WTC11 (cell line): ENCODE data around the gene RSBN1L. TPM values are rescaled to one million over a fixed set of nuclear protein-coding genes. Genes with fewer than 3 reads are reported as not detected.

Source experiments
- ATAC-seq: fragments of 200-7000 bp; cut with Tn5 transposase; 2 replicates; pipeline ENCODE4 v1.10.0; 2021; ENCODE audit warnings: mild to moderate bottlenecking, moderate library complexity
- CTCF ChIA-PET: fragments of 300-600 bp; sonication (Branson Sonifier 250); formaldehyde crosslinking; loops from one replicate; lab custom pipeline; 2021; ENCODE audit warnings: antibody characterized with exemption; lab: Charles Lee
- POLR2A ChIA-PET: fragments of 350-600 bp; sonication (Branson Sonifier 250); formaldehyde crosslinking; loops from one replicate; lab custom pipeline; 2021; ENCODE audit warnings: antibody characterized with exemption; lab: Charles Lee
- DNase-seq: peaks from one replicate; pipeline ENCODE4 v3.0.0; 2021; ENCODE audit warnings: low spot score
- H3K27ac Mint-ChIP-seq: 2 replicates; pipeline ENCODE4 v1.8.0; 2021; ENCODE audit warnings: mixed read lengths
- H3K27me3 Mint-ChIP-seq: 2 replicates; pipeline ENCODE4 v1.8.0; 2021; ENCODE audit warnings: low read depth, mild to moderate bottlenecking, moderate library complexity, mixed read lengths
- H3K36me3 Mint-ChIP-seq: 2 replicates; pipeline ENCODE4 v1.8.0; 2021; ENCODE audit warnings: mixed read lengths
- H3K4me1 Mint-ChIP-seq: 2 replicates; pipeline ENCODE4 v1.8.0; 2022; ENCODE audit warnings: mixed read lengths
- H3K4me3 Mint-ChIP-seq: 2 replicates; pipeline ENCODE4 v1.8.0; 2021; ENCODE audit warnings: mild to moderate bottlenecking, moderate library complexity, mixed read lengths
- H3K9me3 Mint-ChIP-seq: 2 replicates; pipeline ENCODE4 v1.8.0; 2021; ENCODE audit warnings: mixed read lengths
- ELF4 ChIP-seq: sonication (generic); formaldehyde crosslinking; IDR thresholded peaks from 2 replicates; pipeline ENCODE4 v1.8.1; 2022; ENCODE audit warnings: low read depth, mild to moderate bottlenecking, moderate library complexity, missing genetic modification reagents
- FOXJ3 ChIP-seq: sonication (generic); formaldehyde crosslinking; IDR thresholded peaks from 2 replicates; pipeline ENCODE4 v1.9.0; 2021; ENCODE audit warnings: missing genetic modification reagents, mild to moderate bottlenecking, borderline replicate concordance
- HMGA2 ChIP-seq: fragments of 250-450 bp; sonication (Bioruptor Pico); IDR thresholded peaks from 2 replicates; pipeline ENCODE4 v1.4.0; 2021; ENCODE audit warnings: mild to moderate bottlenecking, moderate library complexity
- NR1H2 ChIP-seq: sonication (generic); formaldehyde crosslinking; IDR thresholded peaks from 2 replicates; pipeline ENCODE4 v1.9.0; 2021; ENCODE audit warnings: mild to moderate bottlenecking, moderate library complexity, missing genetic modification reagents
- NR2C2 ChIP-seq: sonication (generic); formaldehyde crosslinking; IDR thresholded peaks from 2 replicates; pipeline ENCODE4 v1.8.0; 2022; ENCODE audit warnings: mild to moderate bottlenecking, missing genetic modification reagents
- RORB ChIP-seq: fragments of 250-450 bp; sonication (Bioruptor Pico); IDR thresholded peaks from 2 replicates; pipeline ENCODE4 v1.9.0; 2021; ENCODE audit warnings: mild to moderate bottlenecking
- TCF7 ChIP-seq: sonication (generic); formaldehyde crosslinking; IDR thresholded peaks from 2 replicates; pipeline ENCODE4 v1.8.0; 2022; ENCODE audit warnings: mild to moderate bottlenecking, low read depth, missing genetic modification reagents, moderate library complexity
- TP53 ChIP-seq: sonication (generic); formaldehyde crosslinking; IDR thresholded peaks from 2 replicates; pipeline ENCODE4 v1.8.1; 2023; ENCODE audit warnings: mild to moderate bottlenecking, missing genetic modification reagents
- ZBTB21 ChIP-seq: sonication (generic); formaldehyde crosslinking; IDR thresholded peaks from 2 replicates; pipeline ENCODE4 v1.8.1; 2023; ENCODE audit warnings: mild to moderate bottlenecking, missing genetic modification reagents, borderline replicate concordance
- ZNF219 ChIP-seq: sonication (generic); formaldehyde crosslinking; IDR thresholded peaks from 2 replicates; pipeline ENCODE4 v1.8.0; 2023; ENCODE audit warnings: missing genetic modification reagents, mild to moderate bottlenecking, borderline replicate concordance
- ZNF396 ChIP-seq: fragments of 250-450 bp; sonication (Bioruptor Pico); IDR thresholded peaks from 2 replicates; pipeline ENCODE4 v1.8.0; 2021; ENCODE audit warnings: mild to moderate bottlenecking, moderate library complexity, borderline replicate concordance
- ZNF416 ChIP-seq: fragments of 250-450 bp; sonication (Bioruptor Pico); IDR thresholded peaks from 2 replicates; pipeline ENCODE4 v1.9.0; 2021; ENCODE audit warnings: mild to moderate bottlenecking, inconsistent platforms
- ZNF671 ChIP-seq: fragments of 250-450 bp; sonication (Bioruptor Pico); IDR thresholded peaks from 2 replicates; pipeline ENCODE4 v1.8.0; 2021; ENCODE audit warnings: mild to moderate bottlenecking
- total RNA-seq: library from RNA; stranded (reverse); gene quantifications from 3 replicates; pipeline ENCODE4 v1.2.3, GENCODE V29; 2021
- TF ChIP-seq, protein P1 (sequence below): fragments of 250-450 bp; sonication (Bioruptor Pico); conservative IDR thresholded peaks from 2 replicates; pipeline ENCODE4 v1.9.0; 2021; ENCODE audit warnings: mild to moderate bottlenecking
- TF ChIP-seq, protein P2 (sequence below): sonication (generic); formaldehyde crosslinking; IDR thresholded peaks from 2 replicates; pipeline ENCODE4 v1.8.1; 2023; ENCODE audit warnings: mild to moderate bottlenecking, missing genetic modification reagents
- TF ChIP-seq, protein P3 (sequence below): sonication (generic); formaldehyde crosslinking; IDR thresholded peaks from 2 replicates; pipeline ENCODE4 v1.8.1; 2022; ENCODE audit warnings: missing genetic modification reagents, borderline replicate concordance
- TF ChIP-seq, protein P4 (sequence below): fragments of 250-450 bp; sonication (Bioruptor Pico); IDR thresholded peaks from 2 replicates; pipeline ENCODE4 v1.9.0; 2021; ENCODE audit warnings: mild to moderate bottlenecking
- TF ChIP-seq, protein P5 (sequence below): sonication (generic); formaldehyde crosslinking; IDR thresholded peaks from 2 replicates; pipeline ENCODE4 v1.8.1; 2023; ENCODE audit warnings: mild to moderate bottlenecking, missing genetic modification reagents
- TF ChIP-seq, protein P6 (sequence below): sonication (generic); formaldehyde crosslinking; IDR thresholded peaks from 2 replicates; pipeline ENCODE4 v1.8.0; 2023; ENCODE audit warnings: mild to moderate bottlenecking, missing genetic modification reagents
- TF ChIP-seq, protein P7 (sequence below): sonication (generic); formaldehyde crosslinking; IDR thresholded peaks from 2 replicates; pipeline ENCODE4 v1.8.0; 2022; ENCODE audit warnings: mild to moderate bottlenecking, missing genetic modification reagents
- TF ChIP-seq, protein P8 (sequence below): sonication (generic); formaldehyde crosslinking; IDR thresholded peaks from 2 replicates; pipeline ENCODE4 v1.8.1; 2023; ENCODE audit warnings: mild to moderate bottlenecking, missing genetic modification reagents, moderate library complexity

Gene RSBN1L
- total RNA-seq, 1 experiment from 2014 or later: 16.8 TPM

DNA sequence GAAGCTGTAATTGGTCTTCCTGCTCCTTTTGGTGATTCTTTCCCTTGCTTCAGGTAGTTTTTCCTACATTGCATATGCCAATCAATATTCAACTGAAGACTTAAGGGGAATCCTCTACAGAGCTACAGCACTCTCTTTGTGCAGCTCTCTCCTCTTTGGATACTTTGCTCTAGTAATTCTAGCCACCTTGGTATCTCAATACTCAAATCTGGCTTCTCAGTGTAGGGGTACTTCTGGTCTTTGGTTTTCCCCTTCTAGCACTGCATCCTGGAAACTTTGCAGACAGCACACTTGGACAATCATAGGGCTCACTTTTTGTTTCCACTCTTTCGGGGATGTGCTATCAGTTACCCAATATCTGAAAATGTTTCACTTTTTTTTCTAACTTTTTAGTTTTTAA is 112.3 kb downstream of the RSBN1L start (continued):
- TF ChIP-seq, protein P1, sequence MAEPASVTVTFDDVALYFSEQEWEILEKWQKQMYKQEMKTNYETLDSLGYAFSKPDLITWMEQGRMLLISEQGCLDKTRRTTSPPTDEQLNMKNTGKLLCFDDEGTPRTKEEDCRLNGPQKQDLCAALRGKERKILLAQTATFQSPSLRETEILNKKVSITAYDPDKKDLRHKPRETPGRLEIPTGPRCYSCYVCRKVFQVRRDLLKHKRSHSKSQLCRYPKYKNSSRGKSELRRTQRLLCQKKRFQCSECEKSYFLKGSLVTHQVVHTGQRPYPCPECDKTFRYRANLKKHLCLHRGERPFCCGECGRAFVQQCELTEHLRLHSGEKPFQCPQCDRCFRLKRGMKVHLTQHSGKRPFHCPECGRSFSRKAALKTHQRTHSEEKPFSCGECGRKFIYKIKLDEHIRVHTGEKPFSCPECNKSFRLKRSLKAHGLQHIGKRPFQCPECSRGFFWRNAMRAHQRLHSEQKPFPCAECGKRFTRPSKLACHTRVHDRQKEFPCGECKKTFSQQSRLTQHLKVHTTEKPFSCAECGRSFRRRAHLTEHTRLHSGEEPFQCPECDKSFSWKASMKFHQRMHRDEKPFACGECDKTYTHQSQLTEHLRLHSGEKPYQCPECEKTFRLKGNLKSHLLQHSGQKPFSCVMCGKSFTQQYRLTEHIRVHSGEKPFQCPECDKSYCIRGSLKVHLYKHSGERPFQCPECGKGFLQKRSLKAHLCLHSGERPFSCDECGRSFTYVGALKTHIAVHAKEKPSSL (CRISPR knock-in tag): no peak
- TF ChIP-seq ZBTB21 (CRISPR knock-in tag) (no peak), ZNF396 (CRISPR knock-in tag) (no peak)

DNA sequence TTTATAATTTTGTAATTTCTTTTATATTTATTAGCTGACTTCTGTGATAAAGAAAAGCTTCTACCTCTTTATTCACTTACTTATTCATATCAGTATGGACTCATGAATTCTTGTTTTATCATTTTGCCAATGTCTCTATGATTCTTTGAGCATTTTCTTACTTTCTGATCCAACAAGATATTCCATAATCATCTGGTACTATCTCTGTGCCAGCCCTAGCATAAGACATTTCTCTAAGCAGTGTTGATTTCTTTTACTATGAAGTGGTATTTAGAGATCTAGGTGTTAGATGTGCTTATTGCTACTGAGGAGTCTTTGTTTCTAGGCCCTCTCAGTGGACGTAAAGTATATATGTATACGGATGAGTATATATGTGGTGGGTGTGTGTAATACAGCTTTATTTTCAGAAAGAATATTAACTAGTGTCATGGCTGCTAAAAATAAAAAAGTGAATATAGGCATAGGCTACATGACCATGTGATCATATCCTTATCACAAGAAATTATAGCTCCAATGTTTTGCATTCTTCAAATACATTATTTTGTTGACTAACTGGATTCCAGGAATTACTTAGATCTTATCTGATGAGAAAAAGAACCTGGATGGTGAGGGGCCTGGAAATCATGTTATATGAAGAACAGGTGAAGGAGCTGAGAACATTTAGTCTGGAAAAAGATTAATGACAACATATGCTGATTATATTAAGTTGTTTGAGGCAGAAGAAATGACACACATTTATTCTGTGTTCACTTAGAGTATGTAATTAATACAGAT is 115.4 kb downstream of the RSBN1L start:
- CTCF ChIA-PET: no interaction called here
- H3K27ac Mint-ChIP-seq: no peak overlapping the region

More for the DNA sequence above, 115.4 kb downstream of the RSBN1L start:
- Mint-ChIP-seq H3K27me3 (no peaks in the 10 kb centered on the region), H3K9me3 (peaks cover 18% of the 10 kb centered on the region), H3K36me3 (peaks cover 7% of the 10 kb centered on the region), H3K4me3 (no peak overlapping the region), H3K4me1 (no peaks in the 10 kb centered on the region)
- no peak for DNase-seq
- POLR2A ChIA-PET: no interaction called here
- ATAC-seq: no peak
- no peak for TF ChIP-seq ELF4
- no peak for TF ChIP-seq NR2C2
- TF ChIP-seq ZNF219 (CRISPR knock-in tag): no peak
- TF ChIP-seq, protein P2, sequence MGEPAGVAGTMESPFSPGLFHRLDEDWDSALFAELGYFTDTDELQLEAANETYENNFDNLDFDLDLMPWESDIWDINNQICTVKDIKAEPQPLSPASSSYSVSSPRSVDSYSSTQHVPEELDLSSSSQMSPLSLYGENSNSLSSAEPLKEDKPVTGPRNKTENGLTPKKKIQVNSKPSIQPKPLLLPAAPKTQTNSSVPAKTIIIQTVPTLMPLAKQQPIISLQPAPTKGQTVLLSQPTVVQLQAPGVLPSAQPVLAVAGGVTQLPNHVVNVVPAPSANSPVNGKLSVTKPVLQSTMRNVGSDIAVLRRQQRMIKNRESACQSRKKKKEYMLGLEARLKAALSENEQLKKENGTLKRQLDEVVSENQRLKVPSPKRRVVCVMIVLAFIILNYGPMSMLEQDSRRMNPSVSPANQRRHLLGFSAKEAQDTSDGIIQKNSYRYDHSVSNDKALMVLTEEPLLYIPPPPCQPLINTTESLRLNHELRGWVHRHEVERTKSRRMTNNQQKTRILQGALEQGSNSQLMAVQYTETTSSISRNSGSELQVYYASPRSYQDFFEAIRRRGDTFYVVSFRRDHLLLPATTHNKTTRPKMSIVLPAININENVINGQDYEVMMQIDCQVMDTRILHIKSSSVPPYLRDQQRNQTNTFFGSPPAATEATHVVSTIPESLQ: no peak
- TF ChIP-seq, protein P3, sequence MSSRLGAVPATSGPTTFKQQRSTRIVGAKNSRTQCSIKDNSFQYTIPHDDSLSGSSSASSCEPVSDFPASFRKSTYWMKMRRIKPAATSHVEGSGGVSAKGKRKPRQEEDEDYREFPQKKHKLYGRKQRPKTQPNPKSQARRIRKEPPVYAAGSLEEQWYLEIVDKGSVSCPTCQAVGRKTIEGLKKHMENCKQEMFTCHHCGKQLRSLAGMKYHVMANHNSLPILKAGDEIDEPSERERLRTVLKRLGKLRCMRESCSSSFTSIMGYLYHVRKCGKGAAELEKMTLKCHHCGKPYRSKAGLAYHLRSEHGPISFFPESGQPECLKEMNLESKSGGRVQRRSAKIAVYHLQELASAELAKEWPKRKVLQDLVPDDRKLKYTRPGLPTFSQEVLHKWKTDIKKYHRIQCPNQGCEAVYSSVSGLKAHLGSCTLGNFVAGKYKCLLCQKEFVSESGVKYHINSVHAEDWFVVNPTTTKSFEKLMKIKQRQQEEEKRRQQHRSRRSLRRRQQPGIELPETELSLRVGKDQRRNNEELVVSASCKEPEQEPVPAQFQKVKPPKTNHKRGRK: no peak
- TF ChIP-seq, protein P4, sequence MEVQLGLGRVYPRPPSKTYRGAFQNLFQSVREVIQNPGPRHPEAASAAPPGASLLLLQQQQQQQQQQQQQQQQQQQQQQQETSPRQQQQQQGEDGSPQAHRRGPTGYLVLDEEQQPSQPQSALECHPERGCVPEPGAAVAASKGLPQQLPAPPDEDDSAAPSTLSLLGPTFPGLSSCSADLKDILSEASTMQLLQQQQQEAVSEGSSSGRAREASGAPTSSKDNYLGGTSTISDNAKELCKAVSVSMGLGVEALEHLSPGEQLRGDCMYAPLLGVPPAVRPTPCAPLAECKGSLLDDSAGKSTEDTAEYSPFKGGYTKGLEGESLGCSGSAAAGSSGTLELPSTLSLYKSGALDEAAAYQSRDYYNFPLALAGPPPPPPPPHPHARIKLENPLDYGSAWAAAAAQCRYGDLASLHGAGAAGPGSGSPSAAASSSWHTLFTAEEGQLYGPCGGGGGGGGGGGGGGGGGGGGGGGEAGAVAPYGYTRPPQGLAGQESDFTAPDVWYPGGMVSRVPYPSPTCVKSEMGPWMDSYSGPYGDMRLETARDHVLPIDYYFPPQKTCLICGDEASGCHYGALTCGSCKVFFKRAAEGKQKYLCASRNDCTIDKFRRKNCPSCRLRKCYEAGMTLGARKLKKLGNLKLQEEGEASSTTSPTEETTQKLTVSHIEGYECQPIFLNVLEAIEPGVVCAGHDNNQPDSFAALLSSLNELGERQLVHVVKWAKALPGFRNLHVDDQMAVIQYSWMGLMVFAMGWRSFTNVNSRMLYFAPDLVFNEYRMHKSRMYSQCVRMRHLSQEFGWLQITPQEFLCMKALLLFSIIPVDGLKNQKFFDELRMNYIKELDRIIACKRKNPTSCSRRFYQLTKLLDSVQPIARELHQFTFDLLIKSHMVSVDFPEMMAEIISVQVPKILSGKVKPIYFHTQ (CRISPR knock-in tag): no peak
- TF ChIP-seq, protein P5, sequence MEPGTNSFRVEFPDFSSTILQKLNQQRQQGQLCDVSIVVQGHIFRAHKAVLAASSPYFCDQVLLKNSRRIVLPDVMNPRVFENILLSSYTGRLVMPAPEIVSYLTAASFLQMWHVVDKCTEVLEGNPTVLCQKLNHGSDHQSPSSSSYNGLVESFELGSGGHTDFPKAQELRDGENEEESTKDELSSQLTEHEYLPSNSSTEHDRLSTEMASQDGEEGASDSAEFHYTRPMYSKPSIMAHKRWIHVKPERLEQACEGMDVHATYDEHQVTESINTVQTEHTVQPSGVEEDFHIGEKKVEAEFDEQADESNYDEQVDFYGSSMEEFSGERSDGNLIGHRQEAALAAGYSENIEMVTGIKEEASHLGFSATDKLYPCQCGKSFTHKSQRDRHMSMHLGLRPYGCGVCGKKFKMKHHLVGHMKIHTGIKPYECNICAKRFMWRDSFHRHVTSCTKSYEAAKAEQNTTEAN (CRISPR knock-in tag): no peak
- TF ChIP-seq, protein P6, sequence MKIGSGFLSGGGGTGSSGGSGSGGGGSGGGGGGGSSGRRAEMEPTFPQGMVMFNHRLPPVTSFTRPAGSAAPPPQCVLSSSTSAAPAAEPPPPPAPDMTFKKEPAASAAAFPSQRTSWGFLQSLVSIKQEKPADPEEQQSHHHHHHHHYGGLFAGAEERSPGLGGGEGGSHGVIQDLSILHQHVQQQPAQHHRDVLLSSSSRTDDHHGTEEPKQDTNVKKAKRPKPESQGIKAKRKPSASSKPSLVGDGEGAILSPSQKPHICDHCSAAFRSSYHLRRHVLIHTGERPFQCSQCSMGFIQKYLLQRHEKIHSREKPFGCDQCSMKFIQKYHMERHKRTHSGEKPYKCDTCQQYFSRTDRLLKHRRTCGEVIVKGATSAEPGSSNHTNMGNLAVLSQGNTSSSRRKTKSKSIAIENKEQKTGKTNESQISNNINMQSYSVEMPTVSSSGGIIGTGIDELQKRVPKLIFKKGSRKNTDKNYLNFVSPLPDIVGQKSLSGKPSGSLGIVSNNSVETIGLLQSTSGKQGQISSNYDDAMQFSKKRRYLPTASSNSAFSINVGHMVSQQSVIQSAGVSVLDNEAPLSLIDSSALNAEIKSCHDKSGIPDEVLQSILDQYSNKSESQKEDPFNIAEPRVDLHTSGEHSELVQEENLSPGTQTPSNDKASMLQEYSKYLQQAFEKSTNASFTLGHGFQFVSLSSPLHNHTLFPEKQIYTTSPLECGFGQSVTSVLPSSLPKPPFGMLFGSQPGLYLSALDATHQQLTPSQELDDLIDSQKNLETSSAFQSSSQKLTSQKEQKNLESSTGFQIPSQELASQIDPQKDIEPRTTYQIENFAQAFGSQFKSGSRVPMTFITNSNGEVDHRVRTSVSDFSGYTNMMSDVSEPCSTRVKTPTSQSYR (CRISPR knock-in tag): no peak
- TF ChIP-seq, protein P7, sequence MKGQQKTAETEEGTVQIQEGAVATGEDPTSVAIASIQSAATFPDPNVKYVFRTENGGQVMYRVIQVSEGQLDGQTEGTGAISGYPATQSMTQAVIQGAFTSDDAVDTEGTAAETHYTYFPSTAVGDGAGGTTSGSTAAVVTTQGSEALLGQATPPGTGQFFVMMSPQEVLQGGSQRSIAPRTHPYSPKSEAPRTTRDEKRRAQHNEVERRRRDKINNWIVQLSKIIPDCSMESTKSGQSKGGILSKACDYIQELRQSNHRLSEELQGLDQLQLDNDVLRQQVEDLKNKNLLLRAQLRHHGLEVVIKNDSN (CRISPR knock-in tag): no peak
- TF ChIP-seq ZNF671: no peak
- no peak for TF ChIP-seq HMGA2 (CRISPR knock-in tag)
- TF ChIP-seq NR1H2 (CRISPR knock-in tag): no peak
- TF ChIP-seq, protein P8, sequence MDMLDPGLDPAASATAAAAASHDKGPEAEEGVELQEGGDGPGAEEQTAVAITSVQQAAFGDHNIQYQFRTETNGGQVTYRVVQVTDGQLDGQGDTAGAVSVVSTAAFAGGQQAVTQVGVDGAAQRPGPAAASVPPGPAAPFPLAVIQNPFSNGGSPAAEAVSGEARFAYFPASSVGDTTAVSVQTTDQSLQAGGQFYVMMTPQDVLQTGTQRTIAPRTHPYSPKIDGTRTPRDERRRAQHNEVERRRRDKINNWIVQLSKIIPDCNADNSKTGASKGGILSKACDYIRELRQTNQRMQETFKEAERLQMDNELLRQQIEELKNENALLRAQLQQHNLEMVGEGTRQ (CRISPR knock-in tag): no peak
- TF ChIP-seq TP53: no peak
- no peak for TF ChIP-seq ZNF416 (CRISPR knock-in tag)
- no peak for TF ChIP-seq FOXJ3 (CRISPR knock-in tag)
- TF ChIP-seq RORB (CRISPR knock-in tag): no peak
- TF ChIP-seq TCF7 (CRISPR knock-in tag): no peak
- TF ChIP-seq, all 79 proteins: peak for 0
